B cell (primary cell): Measurements from ENCODE around the gene PLPPR5. TPM values are rescaled to one million over a fixed set of nuclear protein-coding genes. Genes with fewer than 3 reads are reported as not detected.

Experiments used
- ATAC-seq: fragments of 200-7000 bp; cut with Tn5 transposase; one replicate; pipeline ENCODE4 v1.10.0; 2021; ENCODE audit warnings: low read depth, mild to moderate bottlenecking, moderate number of reproducible peaks, moderate library complexity
- CTCF ChIA-PET: fragments of 350-600 bp; sonication (Branson Sonifier 250); formaldehyde crosslinking; loops from one replicate; lab custom pipeline; 2021; ENCODE audit warnings: antibody characterized with exemption, inconsistent platforms; lab: Charles Lee
- POLR2A ChIA-PET: fragments of 350-600 bp; sonication (Branson Sonifier 250); formaldehyde crosslinking; loops from one replicate; lab custom pipeline; 2021; ENCODE audit warnings: antibody characterized with exemption; lab: Charles Lee
- DNase-seq: peaks from one replicate; pipeline ENCODE4 v3.0.0; 2013
- H2AFZ ChIP-seq: 2 replicates; pipeline ENCODE4 v1.6.1; 2012; ENCODE audit warnings: mild to moderate bottlenecking, low read depth, low read length; ENCODE audit not compliant: insufficient read depth, poor library complexity, severe bottlenecking
- H3K27ac ChIP-seq, 2 donors: 1 replicate in 1 of 2; 2 replicates in 1 of 2; pipeline ENCODE4 v1.5.1; 2012 to 2013; ENCODE audit warnings: low read length in 2 of 2, mild to moderate bottlenecking in 2 of 2, moderate library complexity in 1 of 2
- H3K27me3 ChIP-seq, 4 experiments: fragments of 200-600 bp in 1 of 4; sonication (generic) in 1 of 4; replicated peaks in 1 of 4; 1 replicate in 2 of 4; 2 replicates in 2 of 4; pipeline versions ENCODE4 v1.6.1 to v1.7.0; 2013 to 2016; ENCODE audit warnings: low read length in 3 of 4, mild to moderate bottlenecking in 2 of 4, mixed read lengths in 1 of 4, moderate library complexity in 1 of 4; ENCODE audit not compliant: insufficient read depth in 4 of 4, control insufficient read depth in 3 of 4; ENCODE audit errors: control extremely low read depth in 1 of 4
- H3K36me3 ChIP-seq, 2 experiments: replicated peaks in 1 of 2; 1 replicate in 1 of 2; 2 replicates in 1 of 2; pipeline versions ENCODE4 v1.6.1 to v1.7.1; 2013; ENCODE audit warnings: low read length in 1 of 2; ENCODE audit not compliant: insufficient read depth in 2 of 2, control insufficient read depth in 1 of 2; ENCODE audit errors: control extremely low read depth in 1 of 2, extremely low read depth in 1 of 2
- H3K4me1 ChIP-seq, 2 donors: fragments of 200-600 bp in 1 of 2; sonication (generic) in 1 of 2; 1 replicate in 1 of 2; 2 replicates in 1 of 2; pipeline versions ENCODE4 v1.5.1 to v1.6.1; 2013 to 2017; ENCODE audit warnings: low read length in 2 of 2; ENCODE audit not compliant: control insufficient read depth in 2 of 2, insufficient read depth in 2 of 2
- H3K4me2 ChIP-seq: replicated peaks from 2 replicates; pipeline ENCODE3; 2012; ENCODE audit warnings: mild to moderate bottlenecking, low read depth, low read length; ENCODE audit not compliant: poor library complexity, severe bottlenecking
- H3K4me3 ChIP-seq, 5 experiments: fragments of 200-600 bp in 1 of 5; sonication (generic) in 1 of 5; 1 replicate in 3 of 5; 2 replicates in 2 of 5; pipeline versions ENCODE4 v1.5.1 to v1.7.0; 2011 to 2016; ENCODE audit warnings: low read length in 4 of 5, mild to moderate bottlenecking in 4 of 5, low read depth in 2 of 5, control low read depth in 1 of 5, moderate library complexity in 1 of 5; ENCODE audit not compliant: insufficient read depth in 1 of 5; ENCODE audit errors: control extremely low read depth in 1 of 5, extremely low read depth in 1 of 5
- H3K79me2 ChIP-seq: fragments of 200-600 bp; sonication (generic); one replicate; pipeline ENCODE4 v1.6.0; 2016; ENCODE audit warnings: low read length; ENCODE audit not compliant: control insufficient read depth, insufficient read depth
- H3K9ac ChIP-seq: fragments of 200-600 bp; sonication (generic); 2 replicates; pipeline ENCODE4 v1.6.1; 2017; ENCODE audit warnings: mild to moderate bottlenecking, low read length, moderate library complexity
- H3K9me3 ChIP-seq, 3 donors: one replicate each; pipeline versions ENCODE4 v1.6.1 to v1.7.1; 2013; ENCODE audit warnings: low read length in 2 of 3; ENCODE audit not compliant: control insufficient read depth in 2 of 3, insufficient read depth in 1 of 3; ENCODE audit errors: control extremely low read depth in 1 of 3
- H4K20me1 ChIP-seq: 2 replicates; pipeline ENCODE4 v1.6.0; 2012; ENCODE audit warnings: mild to moderate bottlenecking, low read length; ENCODE audit not compliant: insufficient read depth, control insufficient read depth, poor library complexity, severe bottlenecking
- H3K27ac Mint-ChIP-seq: one replicate; pipeline ENCODE4 v1.8.0; 2021; ENCODE audit warnings: mixed read lengths
- H3K27me3 Mint-ChIP-seq: one replicate; pipeline ENCODE4 v1.8.0; 2021; ENCODE audit warnings: mixed read lengths
- H3K4me1 Mint-ChIP-seq: one replicate; pipeline ENCODE4 v1.8.0; 2021; ENCODE audit warnings: mixed read lengths
- H3K4me3 Mint-ChIP-seq: one replicate; pipeline ENCODE4 v1.8.0; 2021; ENCODE audit warnings: mixed read lengths
- H3K9me3 Mint-ChIP-seq: one replicate; pipeline ENCODE4 v1.8.0; 2022; ENCODE audit warnings: mixed read lengths; ENCODE audit not compliant: insufficient read depth
- EZH2 ChIP-seq: IDR thresholded peaks from 2 replicates; pipeline ENCODE4 v1.6.1; 2012; ENCODE audit warnings: borderline replicate concordance, low read depth, mild to moderate bottlenecking, moderate library complexity, low read length; ENCODE audit not compliant: insufficient read depth, poor library complexity, severe bottlenecking
- WGBS: methylation state at CpG from one replicate; pipeline ENCODE4 v1.1.5; 2013; ENCODE audit warnings: missing lambda C conversion rate; ENCODE audit not compliant: insufficient coverage; 5-methylcytosine and 5-hydroxymethylcytosine counted together
- intact Hi-C: fragments of 100-400 bp; cut with micrococcal nuclease; formaldehyde crosslinking; loops from one replicate; pipeline ENCODE4 v1.10.0; 2022
- polyA plus RNA-seq: library from polyadenylated mRNA; depleted of rRNA; stranded (reverse); fragments of >200 nt; gene quantifications from 2 replicates; pipeline ENCODE4 v1.2.3, GENCODE V29; 2012
- total RNA-seq, 2 donors: library from RNA; stranded (reverse); fragments of 120-200 nt in 1 of 2; gene quantifications; 1 replicate in 1 of 2; 2 replicates in 1 of 2; pipeline versions ENCODE4 v1.2.3 to v1.2.4, GENCODE V29; 2013 to 2022
- TF ChIP-seq, protein P1 (sequence below): fragments of 200-600 bp; IDR thresholded peaks from one replicate; pipeline ENCODE4 v1.8.0; 2022; ENCODE audit warnings: antibody characterized with exemption, mild to moderate bottlenecking

PLPPR5 gene
- total and polyA plus RNA-seq, 2 donors (not counting 1 experiment from before 2014, with no cell fraction given) = not detected

- TF ChIP-seq, protein P1, sequence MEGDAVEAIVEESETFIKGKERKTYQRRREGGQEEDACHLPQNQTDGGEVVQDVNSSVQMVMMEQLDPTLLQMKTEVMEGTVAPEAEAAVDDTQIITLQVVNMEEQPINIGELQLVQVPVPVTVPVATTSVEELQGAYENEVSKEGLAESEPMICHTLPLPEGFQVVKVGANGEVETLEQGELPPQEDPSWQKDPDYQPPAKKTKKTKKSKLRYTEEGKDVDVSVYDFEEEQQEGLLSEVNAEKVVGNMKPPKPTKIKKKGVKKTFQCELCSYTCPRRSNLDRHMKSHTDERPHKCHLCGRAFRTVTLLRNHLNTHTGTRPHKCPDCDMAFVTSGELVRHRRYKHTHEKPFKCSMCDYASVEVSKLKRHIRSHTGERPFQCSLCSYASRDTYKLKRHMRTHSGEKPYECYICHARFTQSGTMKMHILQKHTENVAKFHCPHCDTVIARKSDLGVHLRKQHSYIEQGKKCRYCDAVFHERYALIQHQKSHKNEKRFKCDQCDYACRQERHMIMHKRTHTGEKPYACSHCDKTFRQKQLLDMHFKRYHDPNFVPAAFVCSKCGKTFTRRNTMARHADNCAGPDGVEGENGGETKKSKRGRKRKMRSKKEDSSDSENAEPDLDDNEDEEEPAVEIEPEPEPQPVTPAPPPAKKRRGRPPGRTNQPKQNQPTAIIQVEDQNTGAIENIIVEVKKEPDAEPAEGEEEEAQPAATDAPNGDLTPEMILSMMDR = no peak
- no peak for TF ChIP-seq EZH2
- intact Hi-C loops = no loop called here
- Histone ChIP-seq H4K20me1 (no peaks in the 10 kb centered on the region), H3K9ac (no peak overlapping the region), H3K27ac (no peak overlapping the region), H3K36me3 (no peaks in the 10 kb centered on the region), H3K4me1 (no peaks in the 10 kb centered on the region), H3K9me3 (no peaks in the 10 kb centered on the region), H3K4me3 (no peak overlapping the region), H3K79me2 (no peaks in the 10 kb centered on the region), H2AFZ (no peak overlapping the region), H3K27me3 (no peaks in the 10 kb centered on the region), H3K4me2 (no peak overlapping the region)
- no peaks in the 10 kb centered on the region for H3K27me3 Mint-ChIP-seq
- ATAC-seq = no peak
- H3K27ac Mint-ChIP-seq = no peak overlapping the region
- no peak overlapping the region for H3K4me3 Mint-ChIP-seq
- WGBS = 86% methylated on average over 4 of the region's 4 CpGs
- no peaks in the 10 kb centered on the region for H3K9me3 Mint-ChIP-seq
- ChIA-PET POLR2A (no interaction called here), CTCF (interaction anchor here (1.5 kb wide), 1 partner anchor 147 kb away, joined by 9 read pairs; no protein-coding TSS in a partner anchor)
- no peak for DNase-seq
- no peaks in the 10 kb centered on the region for H3K4me1 Mint-ChIP-seq
Measured at GRCh38 chr1:98940722-98941079, 64.0 kb downstream of the PLPPR5 start.

DNA sequence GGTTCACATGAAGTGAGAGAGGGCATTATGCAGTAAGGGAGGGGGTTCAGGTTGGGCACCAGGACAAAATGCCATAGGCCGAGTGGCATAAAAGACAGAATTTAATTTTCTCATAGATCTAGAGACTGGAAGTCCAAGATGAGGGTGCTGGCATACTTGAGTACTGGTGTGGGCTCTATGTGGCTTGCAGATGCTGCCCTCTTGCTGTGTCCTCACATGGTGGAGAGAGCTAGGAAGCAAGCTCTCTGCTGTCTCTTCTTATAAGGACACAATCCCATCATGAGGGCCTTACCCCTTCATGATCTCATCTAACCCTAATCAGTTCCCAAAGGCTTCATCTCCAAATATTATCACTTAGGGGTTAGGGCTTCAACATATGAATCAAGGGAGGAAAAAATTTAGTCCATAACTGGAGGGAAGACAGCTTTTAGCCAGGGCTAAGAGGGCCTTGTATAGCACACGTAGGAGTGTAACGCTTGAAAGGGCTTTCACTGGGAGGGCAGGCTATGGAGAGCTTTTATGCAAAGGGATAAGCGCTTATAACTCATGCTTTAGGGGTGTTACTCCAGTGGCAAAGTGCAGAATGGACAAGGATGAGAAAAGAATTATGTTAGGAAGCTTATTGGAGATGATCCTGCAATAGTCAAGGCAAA lies 64.5 kb downstream of the PLPPR5 start:
- ATAC-seq = no peak
- no peaks in the 10 kb centered on the region for H3K27me3 ChIP-seq
- H3K36me3 ChIP-seq = no peaks in the 10 kb centered on the region
- intact Hi-C loops = no loop called here
- 96% methylated on average over 2 of the region's 4 CpGs for WGBS
- Mint-ChIP-seq H3K9me3 (no peaks in the 10 kb centered on the region), H3K4me1 (no peaks in the 10 kb centered on the region), H3K4me3 (no peak overlapping the region), H3K27me3 (no peaks in the 10 kb centered on the region), H3K27ac (no peak overlapping the region)
- H3K4me2 ChIP-seq = no peak overlapping the region
- H3K9ac ChIP-seq = no peak overlapping the region
- DNase-seq = no peak
- no peak overlapping the region for H2AFZ ChIP-seq
- H3K4me3 ChIP-seq = no peak overlapping the region
- no peaks in the 10 kb centered on the region for H3K4me1 ChIP-seq
- ChIA-PET CTCF (interaction anchor here (1.5 kb wide), 1 partner anchor 146 kb away, joined by 9 read pairs; no protein-coding TSS in a partner anchor), POLR2A (no interaction called here)
- H3K27ac ChIP-seq = no peak overlapping the region
- no peaks in the 10 kb centered on the region for H3K79me2 ChIP-seq
- H4K20me1 ChIP-seq = no peaks in the 10 kb centered on the region
- H3K9me3 ChIP-seq = no peaks in the 10 kb centered on the region
- TF ChIP-seq EZH2 = no peak
- TF ChIP-seq, protein P1 = no peak
